ENCODE results near the gene DBI.

- no peak for TF ChIP-seq CTCF (conservative IDR thresholded peaks at IDR 0.05)
- TF ChIP-seq ZFX (IDR thresholded peaks at IDR 0.05) = no peak
Observed at GRCh38 chr2:119416299-119416923, 49.6 kb downstream of the DBI start.
